Cardiac septum (tissue), 1 donor: ENCODE measurements around the gene ASTL. TPM values are rescaled to one million over a fixed set of nuclear protein-coding genes. Genes with fewer than 3 reads are reported as not detected.

Experiments used
- DNase-seq: peaks from one replicate; pipeline ENCODE4 v3.0.0-alpha.2; 2020; ENCODE audit warnings: low spot score
- intact Hi-C: fragments of 100-400 bp; cut with DNase I; formaldehyde crosslinking; loops from one replicate; pipeline ENCODE4 v1.14.0; 2022
- total RNA-seq: library from RNA; stranded (reverse); fragmentation: NEBNext Ultra II Directional; extraction: Animal tissue kit (Norgen Biotek cat#: 25700); gene quantifications from one replicate; pipeline ENCODE4 v1.2.1, GENCODE V29; 2021
- donor health status: DM: no; HTN: no; CAD: no.

ASTL gene
- total RNA-seq, 1 donor from 2014 or later = not detected

- DNase-seq = no peak
- intact Hi-C loops = loop anchor here (5.0 to 10.0 kb wide), 2 partner anchors 36 to 369 kb away; partner anchors contain the start of gene NEURL3
Measured at GRCh38 chr2:96136129-96136720, 2.1 kb downstream of the ASTL start.

- DNase-seq = no peak
- intact Hi-C loops = loop anchor here (5.0 to 10.0 kb wide), 2 partner anchors 37 to 369 kb away; partner anchors contain the start of gene NEURL3
Measured at GRCh38 chr2:96135621-96136020, 2.7 kb downstream of the ASTL start.

GRCh38 chr2:96135171-96135570 is 3.1 kb downstream of the ASTL start:
- no peak for DNase-seq
- intact Hi-C loops = loop anchor here (5.0 to 10.0 kb wide), 2 partner anchors 37 to 370 kb away; partner anchors contain the start of gene NEURL3

- intact Hi-C loops = loop anchor here (10.0 kb wide), 1 partner anchor 370 kb away; the partner anchor contains the start of gene NEURL3
- no peak for DNase-seq
Measured at GRCh38 chr2:96134421-96134820, 3.9 kb downstream of the ASTL start.

- no peak for DNase-seq
- intact Hi-C loops = loop anchor here (10.0 kb wide), 1 partner anchor 373 kb away; the partner anchor contains the start of gene NEURL3
Measured at GRCh38 chr2:96131813-96132745, 6.2 kb downstream of the ASTL start.

- intact Hi-C loops = loop anchor here (10.0 kb wide), 1 partner anchor 374 kb away; the partner anchor contains the start of gene NEURL3
- no peak for DNase-seq
Measured at GRCh38 chr2:96131152-96131812, 7.0 kb downstream of the ASTL start.

- DNase-seq = no peak
Measured at GRCh38 chr2:96130483-96130882, 7.8 kb downstream of the ASTL start.

GRCh38 chr2:96129528-96130120 is 8.7 kb downstream of the ASTL start:
- intact Hi-C loops = loop anchor here (10.0 kb wide), 1 partner anchor 375 kb away; the partner anchor contains the start of gene NEURL3
- DNase-seq = no peak

More at GRCh38 chr2:96130483-96130882, 7.8 kb downstream of the ASTL start:
- intact Hi-C loops = loop anchor here (10.0 kb wide), 1 partner anchor 374 kb away; the partner anchor contains the start of gene NEURL3

- intact Hi-C loops = no loop called here
- no peak for DNase-seq
Measured at GRCh38 chr2:96128456-96128855, 9.8 kb downstream of the ASTL start.

- intact Hi-C loops = no loop called here
- DNase-seq = no peak
Measured at GRCh38 chr2:96124406-96125265, 13.7 kb downstream of the ASTL start.

GRCh38 chr2:96123936-96124335 is 14.4 kb downstream of the ASTL start:
- intact Hi-C loops = no loop called here
- DNase-seq = no peak

- intact Hi-C loops = no loop called here
Measured at GRCh38 chr2:96123290-96123689, 15.0 kb downstream of the ASTL start.

GRCh38 chr2:96122391-96122790 is 15.9 kb downstream of the ASTL start:
- DNase-seq = no peak

More at GRCh38 chr2:96123290-96123689, 15.0 kb downstream of the ASTL start:
- no peak for DNase-seq

GRCh38 chr2:96121414-96121813 is 16.9 kb downstream of the ASTL start:
- DNase-seq = no peak
- intact Hi-C loops = no loop called here

More at GRCh38 chr2:96122391-96122790, 15.9 kb downstream of the ASTL start:
- intact Hi-C loops = no loop called here

- intact Hi-C loops = no loop called here
- DNase-seq = no peak
Measured at GRCh38 chr2:96120991-96121390, 17.3 kb downstream of the ASTL start.

GRCh38 chr2:96120091-96120720 is 18.1 kb downstream of the ASTL start:
- no peak for DNase-seq
- intact Hi-C loops = no loop called here

GRCh38 chr2:96119389-96119751 is 18.9 kb downstream of the ASTL start:
- DNase-seq = no peak
- intact Hi-C loops = loop anchor here (10.0 kb wide), 2 partner anchors 55 to 95 kb away; no protein-coding TSS in a partner anchor
